RKO (cell line): ENCODE results near the gene SMIM27.
"Not testable (repeated sequence)": the region's sequence is repeated elsewhere in the genome, so short reads cannot be mapped to it uniquely, and the experiment has no call there.

Experiments
- DNase-seq: peaks from one replicate; pipeline ENCODE4 v3.0.0-alpha.2; 2016; ENCODE audit warnings: low spot score

Gene SMIM27

DNA sequence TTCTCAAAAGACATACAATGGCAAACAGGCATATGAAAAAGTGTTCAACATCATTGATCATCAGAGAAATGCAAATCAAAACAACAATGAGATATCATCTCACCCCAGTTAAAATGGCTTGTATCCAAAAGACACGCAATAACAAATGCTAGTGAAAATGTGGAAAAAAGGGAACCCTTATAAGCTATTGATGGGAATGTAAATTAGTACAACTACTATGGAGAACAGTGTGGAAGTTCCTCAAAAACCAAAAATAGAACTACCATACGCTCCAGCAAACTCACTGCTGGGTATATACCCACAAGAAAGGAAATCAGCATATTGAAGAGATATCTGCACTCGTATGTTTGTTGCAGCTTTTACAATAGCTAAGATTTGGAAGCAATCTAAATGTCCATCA, 46.9 kb downstream of the SMIM27 start:
- not testable (repeated sequence) for DNase-seq
